MM.1S (cell line): ENCODE measurements around the gene MSMP.
A peak's percentile ranks its signal among the peaks of the same experiment; 100 is the strongest.

Source experiments
- DNase-seq: peaks from one replicate; pipeline ENCODE4 v3.0.0-alpha.2; 2015
- H2AFZ ChIP-seq: fragments of 300-600 bp; sonication (generic); 2 replicates; pipeline ENCODE4 v1.6.0; 2016; ENCODE audit warnings: antibody characterized with exemption, low read length
- H3F3A ChIP-seq: fragments of 300-600 bp; sonication (generic); 2 replicates; pipeline ENCODE4 v1.6.1; 2016; ENCODE audit warnings: mild to moderate bottlenecking, antibody characterized with exemption, low read length, moderate library complexity, mixed read lengths; ENCODE audit not compliant: insufficient read depth
- H3K27ac ChIP-seq: fragments of 300-600 bp; sonication (generic); 2 replicates; pipeline ENCODE4 v1.5.1; 2016; ENCODE audit warnings: mild to moderate bottlenecking, low read length
- H3K27me3 ChIP-seq: fragments of 300-600 bp; sonication (generic); replicated peaks from 2 replicates; pipeline ENCODE4 v1.6.0; 2016; ENCODE audit warnings: low read length; ENCODE audit not compliant: insufficient read depth
- H3K36me3 ChIP-seq: fragments of 300-600 bp; sonication (generic); replicated peaks from 2 replicates; pipeline ENCODE4 v1.6.1; 2016; ENCODE audit warnings: mild to moderate bottlenecking, low read length, mixed read lengths; ENCODE audit not compliant: insufficient read depth
- H3K4me1 ChIP-seq: fragments of 300-600 bp; sonication (generic); 2 replicates; pipeline ENCODE4 v1.6.1; 2016; ENCODE audit warnings: low read length, mixed read lengths
- H3K4me2 ChIP-seq: fragments of 300-600 bp; sonication (generic); 2 replicates; pipeline ENCODE4 v1.6.0; 2016; ENCODE audit warnings: low read depth, low read length
- H3K4me3 ChIP-seq: fragments of 300-600 bp; sonication (generic); 2 replicates; pipeline ENCODE4 v1.5.1; 2016; ENCODE audit warnings: low read length, mixed read lengths
- H3K79me2 ChIP-seq: fragments of 300-600 bp; sonication (generic); 2 replicates; pipeline ENCODE4 v1.6.1; 2016; ENCODE audit warnings: mixed run types, low read length, mixed read lengths
- H3K9ac ChIP-seq: fragments of 300-600 bp; sonication (generic); 2 replicates; pipeline ENCODE4 v1.6.1; 2016; ENCODE audit warnings: low read length, mixed read lengths
- H3K9me2 ChIP-seq: fragments of 300-600 bp; sonication (generic); replicated peaks from 2 replicates; pipeline ENCODE4 v1.6.1; 2016; ENCODE audit warnings: mild to moderate bottlenecking, low read length, mixed read lengths; ENCODE audit not compliant: insufficient read depth
- H3K9me3 ChIP-seq: fragments of 300-600 bp; sonication (generic); replicated peaks from 2 replicates; pipeline ENCODE4 v1.6.1; 2016; ENCODE audit warnings: mild to moderate bottlenecking, low read length, mixed read lengths; ENCODE audit not compliant: insufficient read depth
- H4K20me1 ChIP-seq: fragments of 300-600 bp; sonication (generic); 2 replicates; pipeline ENCODE4 v1.6.1; 2016; ENCODE audit warnings: mild to moderate bottlenecking, low read length, moderate library complexity, mixed read lengths; ENCODE audit not compliant: insufficient read depth
- EZH2 ChIP-seq: fragments of 300-600 bp; sonication (generic); optimal IDR thresholded peaks from 2 replicates; pipeline ENCODE3; 2017; ENCODE audit warnings: low read depth, mild to moderate bottlenecking, antibody characterized with exemption, low read length, mixed read lengths
- EZH2phosphoT487 ChIP-seq: fragments of 300-600 bp; sonication (generic); IDR thresholded peaks from 2 replicates; pipeline ENCODE4 v1.6.1; 2018; ENCODE audit warnings: antibody characterized with exemption, low read length
- TF ChIP-seq, protein P1 (sequence below): fragments of 300-600 bp; sonication (generic); IDR thresholded peaks from 2 replicates; pipeline ENCODE4 v1.5.1; 2016; ENCODE audit warnings: antibody characterized with exemption, low read length, mixed read lengths

MSMP gene

GRCh38 chr9:35730486-35730854 lies 23.6 kb downstream of the MSMP start:
- H3K36me3 ChIP-seq: no peaks in the 10 kb centered on the region
- peak overlapping the region; percentile 94 for H3K4me2 ChIP-seq
- TF ChIP-seq, protein P1, sequence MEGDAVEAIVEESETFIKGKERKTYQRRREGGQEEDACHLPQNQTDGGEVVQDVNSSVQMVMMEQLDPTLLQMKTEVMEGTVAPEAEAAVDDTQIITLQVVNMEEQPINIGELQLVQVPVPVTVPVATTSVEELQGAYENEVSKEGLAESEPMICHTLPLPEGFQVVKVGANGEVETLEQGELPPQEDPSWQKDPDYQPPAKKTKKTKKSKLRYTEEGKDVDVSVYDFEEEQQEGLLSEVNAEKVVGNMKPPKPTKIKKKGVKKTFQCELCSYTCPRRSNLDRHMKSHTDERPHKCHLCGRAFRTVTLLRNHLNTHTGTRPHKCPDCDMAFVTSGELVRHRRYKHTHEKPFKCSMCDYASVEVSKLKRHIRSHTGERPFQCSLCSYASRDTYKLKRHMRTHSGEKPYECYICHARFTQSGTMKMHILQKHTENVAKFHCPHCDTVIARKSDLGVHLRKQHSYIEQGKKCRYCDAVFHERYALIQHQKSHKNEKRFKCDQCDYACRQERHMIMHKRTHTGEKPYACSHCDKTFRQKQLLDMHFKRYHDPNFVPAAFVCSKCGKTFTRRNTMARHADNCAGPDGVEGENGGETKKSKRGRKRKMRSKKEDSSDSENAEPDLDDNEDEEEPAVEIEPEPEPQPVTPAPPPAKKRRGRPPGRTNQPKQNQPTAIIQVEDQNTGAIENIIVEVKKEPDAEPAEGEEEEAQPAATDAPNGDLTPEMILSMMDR: no peak
- TF ChIP-seq EZH2phosphoT487 (no peak), EZH2 (no peak)
- H2AFZ ChIP-seq: no peak overlapping the region
- no peaks in the 10 kb centered on the region for H3K9me3 ChIP-seq
- H3K9ac ChIP-seq: no peak overlapping the region
- H3F3A ChIP-seq: peaks cover 26% of the 10 kb centered on the region; the same call in 1 of the 2 replicates
- no peaks in the 10 kb centered on the region for H3K27me3 ChIP-seq
- H3K9me2 ChIP-seq: no peaks in the 10 kb centered on the region
- no peak for DNase-seq
- peak overlapping the region; percentile 90 for H3K4me3 ChIP-seq
- H4K20me1 ChIP-seq: no peaks in the 10 kb centered on the region
- H3K4me1 ChIP-seq: peaks cover 31% of the 10 kb centered on the region
- H3K27ac ChIP-seq: no peak overlapping the region
- H3K79me2 ChIP-seq: peaks cover 80% of the 10 kb centered on the region

DNA sequence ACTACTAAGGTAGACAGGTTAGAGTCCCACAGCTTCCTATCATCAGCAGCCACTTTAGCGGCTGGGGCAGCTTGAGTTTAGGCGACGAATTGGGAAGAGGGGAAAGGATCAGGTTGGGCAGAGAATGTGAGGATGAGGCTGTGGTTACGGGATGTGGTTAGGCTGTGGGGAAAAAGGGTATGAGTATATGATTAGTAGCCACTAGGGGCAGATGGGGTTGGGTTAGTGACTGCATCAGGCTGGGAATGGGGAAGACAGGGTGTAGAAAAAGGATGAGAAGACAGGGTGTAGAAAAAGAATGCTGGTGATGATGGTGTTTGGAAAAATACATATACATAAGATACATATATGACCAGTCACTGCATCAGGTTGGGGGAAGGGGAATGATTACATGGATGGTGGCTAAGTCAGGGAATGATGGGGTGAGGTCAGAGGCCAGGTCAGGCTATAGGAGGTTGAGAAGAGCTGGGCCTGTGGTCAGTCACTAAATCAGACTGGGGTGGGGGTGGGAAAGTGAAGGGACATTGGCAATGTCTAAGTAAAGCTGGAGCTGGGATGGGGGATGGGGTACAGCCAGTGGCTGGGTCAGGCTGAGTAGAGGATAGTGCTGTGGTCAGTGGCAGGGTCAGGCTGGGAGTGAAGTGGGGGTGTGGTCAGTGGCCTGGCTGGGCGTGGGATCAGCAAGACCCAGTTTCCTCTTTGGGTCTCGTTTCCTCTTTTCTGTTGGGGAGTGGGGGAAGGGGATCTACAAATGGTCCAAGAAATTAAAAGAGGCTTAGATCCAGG lies 24.2 kb downstream of the MSMP start:
- peak; percentile 24 for DNase-seq
- Histone ChIP-seq H2AFZ (no peak overlapping the region), H3F3A (peaks cover 26% of the 10 kb centered on the region; the same call in 1 of the 2 replicates), H3K4me1 (peaks cover 31% of the 10 kb centered on the region), H3K36me3 (no peaks in the 10 kb centered on the region), H3K4me3 (peak overlapping the region; percentile 6; the same call in 1 of the 2 replicates), H3K9ac (no peak overlapping the region), H3K27ac (no peak overlapping the region), H3K9me3 (no peaks in the 10 kb centered on the region), H3K79me2 (peaks cover 75% of the 10 kb centered on the region), H4K20me1 (no peaks in the 10 kb centered on the region), H3K9me2 (no peaks in the 10 kb centered on the region), H3K27me3 (no peaks in the 10 kb centered on the region), H3K4me2 (peak overlapping the region; percentile 94)
- TF ChIP-seq, protein P1: peak; percentile 56
- TF ChIP-seq EZH2phosphoT487: no peak

DNA sequence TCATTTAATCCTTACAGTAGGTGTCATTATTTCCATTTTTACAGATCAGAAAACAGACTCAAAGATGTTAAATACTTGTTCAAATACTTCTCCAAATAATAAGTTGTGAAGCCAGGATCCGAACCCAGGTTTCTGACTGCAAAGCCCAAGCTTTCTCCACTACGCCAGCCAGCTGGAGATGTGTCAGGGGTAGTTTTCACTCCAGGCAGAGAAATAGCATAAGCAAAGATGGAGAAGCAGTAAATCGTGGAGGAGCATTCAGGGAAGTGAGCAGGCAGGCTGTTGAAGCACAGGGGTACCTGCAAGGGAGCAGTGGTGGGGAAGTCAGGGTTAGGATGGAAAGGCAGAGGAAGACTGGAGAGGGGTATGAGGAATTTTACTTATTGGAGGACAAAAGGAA lies 25.0 kb downstream of the MSMP start:
- DNase-seq: no peak
- H3K9ac ChIP-seq: no peak overlapping the region
- H3K4me3 ChIP-seq: no peak overlapping the region
- H2AFZ ChIP-seq: no peak overlapping the region
- no peaks in the 10 kb centered on the region for H3K9me2 ChIP-seq
- peaks cover 31% of the 10 kb centered on the region for H3K4me1 ChIP-seq
- peaks cover 26% of the 10 kb centered on the region; the same call in 1 of the 2 replicates for H3F3A ChIP-seq
- peak overlapping the region; percentile 94; the same call in 1 of the 2 replicates for H3K4me2 ChIP-seq
- H3K27ac ChIP-seq: no peak overlapping the region
- no peaks in the 10 kb centered on the region for H3K9me3 ChIP-seq
- no peaks in the 10 kb centered on the region for H3K27me3 ChIP-seq
- no peaks in the 10 kb centered on the region; the same call in 1 of the 2 replicates for H3K36me3 ChIP-seq
- peaks cover 67% of the 10 kb centered on the region for H3K79me2 ChIP-seq
- TF ChIP-seq EZH2phosphoT487 (no peak), EZH2 (no peak)
- TF ChIP-seq, protein P1: no peak
- no peaks in the 10 kb centered on the region for H4K20me1 ChIP-seq
